Fibroblast of lung (primary cell): Measurements from ENCODE around the gene DNAH17.

Source experiments
- CTCF ChIP-seq, 2 donors: IDR thresholded peaks in 1 of 2; conservative IDR thresholded peaks in 1 of 2; 1 replicate in 1 of 2; 2 replicates in 1 of 2; pipeline ENCODE4 v1.5.1; 2011 to 2012; ENCODE audit warnings: low read length in 2 of 2, control low read depth in 1 of 2, inconsistent platforms in 1 of 2, low read depth in 1 of 2, mild to moderate bottlenecking in 1 of 2
- EZH2 ChIP-seq: IDR thresholded peaks from 2 replicates; pipeline ENCODE4 v1.5.1; 2012; ENCODE audit warnings: low read length, control low read depth, mild to moderate bottlenecking; ENCODE audit errors: missing control alignments

GRCh38 chr17:78421084-78421533 lies 156.1 kb downstream of the DNAH17 start:
- TF ChIP-seq EZH2 (no peak), CTCF (conservative IDR thresholded peaks at IDR 0.05 in 1 of 2, IDR thresholded peaks at IDR 0.05 in 1 of 2; ENCODE audit: low read depth in 1 of 2, low read length in 2 of 2) (no peak)
